ENCODE results near the gene GTF2A2.

DNA sequence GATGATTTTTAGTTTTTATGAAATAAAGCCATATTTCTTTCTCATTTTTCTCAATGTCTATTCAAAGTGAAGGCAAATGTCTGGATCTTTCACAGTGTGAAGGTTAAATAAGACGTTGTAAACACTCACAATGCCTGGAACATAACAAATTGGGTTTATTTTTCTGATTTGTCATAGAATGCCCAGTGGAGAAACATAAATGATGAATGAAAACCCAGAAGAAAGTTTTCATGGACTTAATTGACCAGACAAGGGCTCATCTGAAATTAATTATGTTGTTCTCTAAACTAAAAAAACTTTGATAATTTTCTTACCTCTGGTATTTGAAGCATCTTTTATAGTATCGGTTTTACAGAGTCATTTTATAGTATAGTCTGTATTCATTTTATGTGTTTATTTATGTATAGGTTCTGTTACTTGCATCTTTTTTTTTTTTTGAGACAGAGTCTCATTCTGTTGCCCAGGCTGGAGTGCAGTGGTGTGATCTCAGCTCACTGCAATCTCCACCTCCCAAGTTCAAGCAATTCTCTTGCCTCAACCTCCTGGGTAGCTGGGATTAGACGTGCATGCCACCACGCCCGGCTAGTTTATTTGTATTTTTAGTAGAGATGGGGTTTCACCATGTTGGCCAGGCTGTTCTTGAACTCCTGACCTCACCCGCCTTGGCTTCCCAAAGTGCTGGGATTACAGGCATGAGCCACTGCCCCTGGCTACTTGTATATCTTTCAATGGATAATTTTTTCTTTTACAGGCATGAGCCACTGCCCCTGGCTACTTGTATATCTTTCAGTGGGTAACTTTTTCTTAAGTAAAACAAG, 46.9 kb upstream of the GTF2A2 start:
- TF ChIP-seq, protein P1, sequence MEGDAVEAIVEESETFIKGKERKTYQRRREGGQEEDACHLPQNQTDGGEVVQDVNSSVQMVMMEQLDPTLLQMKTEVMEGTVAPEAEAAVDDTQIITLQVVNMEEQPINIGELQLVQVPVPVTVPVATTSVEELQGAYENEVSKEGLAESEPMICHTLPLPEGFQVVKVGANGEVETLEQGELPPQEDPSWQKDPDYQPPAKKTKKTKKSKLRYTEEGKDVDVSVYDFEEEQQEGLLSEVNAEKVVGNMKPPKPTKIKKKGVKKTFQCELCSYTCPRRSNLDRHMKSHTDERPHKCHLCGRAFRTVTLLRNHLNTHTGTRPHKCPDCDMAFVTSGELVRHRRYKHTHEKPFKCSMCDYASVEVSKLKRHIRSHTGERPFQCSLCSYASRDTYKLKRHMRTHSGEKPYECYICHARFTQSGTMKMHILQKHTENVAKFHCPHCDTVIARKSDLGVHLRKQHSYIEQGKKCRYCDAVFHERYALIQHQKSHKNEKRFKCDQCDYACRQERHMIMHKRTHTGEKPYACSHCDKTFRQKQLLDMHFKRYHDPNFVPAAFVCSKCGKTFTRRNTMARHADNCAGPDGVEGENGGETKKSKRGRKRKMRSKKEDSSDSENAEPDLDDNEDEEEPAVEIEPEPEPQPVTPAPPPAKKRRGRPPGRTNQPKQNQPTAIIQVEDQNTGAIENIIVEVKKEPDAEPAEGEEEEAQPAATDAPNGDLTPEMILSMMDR (IDR thresholded peaks at IDR 0.05), result no peak
- no peak for TF ChIP-seq POLR2A (IDR thresholded peaks at IDR 0.05)

Data from tibial nerve (tissue), 3 donors.